Esophagus muscularis mucosa (tissue), 4 donors: ENCODE measurements around the gene SLC16A11. TPM values are rescaled to one million over a fixed set of nuclear protein-coding genes. Genes with fewer than 3 reads are reported as not detected.
A peak's percentile ranks its signal among the peaks of the same experiment; 100 is the strongest.

Experiments used
- DNase-seq: peaks from one replicate; pipeline ENCODE4 v3.0.0-alpha.2; 2017; ENCODE audit errors: extremely low spot score
- H3K27ac ChIP-seq, 4 donors: fragments of 200-600 bp; sonication (generic); replicated peaks in 1 of 4; 1 replicate in 3 of 4; 2 replicates in 1 of 4; pipeline ENCODE4 v1.5.1; 2016 to 2019; ENCODE audit warnings: mild to moderate bottlenecking in 1 of 4
- H3K27me3 ChIP-seq, 4 donors: fragments of 200-600 bp; sonication (generic); one replicate each; pipeline versions ENCODE4 v1.5.1 to v1.6.0; 2016 to 2019
- H3K36me3 ChIP-seq, 4 donors: fragments of 200-600 bp; sonication (generic); one replicate each; pipeline ENCODE4 v1.5.1; 2016 to 2019
- H3K4me1 ChIP-seq, 4 donors: fragments of 200-600 bp; sonication (generic); one replicate each; pipeline ENCODE4 v1.5.1; 2016 to 2019
- H3K4me3 ChIP-seq, 4 donors: fragments of 200-600 bp; sonication (generic); 1 replicate in 2 of 4; 2 replicates in 2 of 4; pipeline ENCODE4 v1.5.1; 2016 to 2019; ENCODE audit warnings: mild to moderate bottlenecking in 4 of 4, moderate library complexity in 1 of 4
- H3K9me3 ChIP-seq, 4 donors: fragments of 200-600 bp; sonication (generic); 1 replicate in 3 of 4; 2 replicates in 1 of 4; pipeline ENCODE4 v1.5.1; 2016 to 2019
- CTCF ChIP-seq, 3 experiments: fragments of 200-600 bp in 2 of 3; fragments of 450-650 bp in 1 of 3; sonication (generic) in 2 of 3; IDR thresholded peaks; one replicate each; pipeline ENCODE4 v1.5.1; 2017 to 2019; ENCODE audit warnings: antibody characterized with exemption in 3 of 3, mild to moderate bottlenecking in 2 of 3, moderate library complexity in 1 of 3
- EP300 ChIP-seq: sonication (generic); formaldehyde crosslinking; IDR thresholded peaks from one replicate; pipeline ENCODE4 v1.6.1; 2017; ENCODE audit warnings: antibody characterized with exemption
- POLR2A ChIP-seq: fragments of 450-650 bp; IDR thresholded peaks from one replicate; pipeline ENCODE4 v1.6.1; 2017; ENCODE audit warnings: antibody characterized with exemption, moderate library complexity, mild to moderate bottlenecking, low read depth
- POLR2AphosphoS5 ChIP-seq, 2 donors: sonication (generic); formaldehyde crosslinking; IDR thresholded peaks; one replicate each; pipeline ENCODE4 v1.6.1; 2017; ENCODE audit warnings: antibody characterized with exemption in 2 of 2
- WGBS: methylation state at CpG from one replicate; pipeline ENCODE4 v1.1.5; 2018; 5-methylcytosine and 5-hydroxymethylcytosine counted together
- intact Hi-C: fragments of 100-400 bp; cut with DNase I; formaldehyde crosslinking; loops from one replicate; pipeline ENCODE4 v1.15.1; 2023
- total RNA-seq, 4 donors: library from RNA; depleted of rRNA; stranded (reverse); fragments of >200 nt; gene quantifications; one replicate each; pipeline versions ENCODE4 v1.1.0 to v1.2.1, GENCODE V29; 2016

Gene SLC16A11
- total RNA-seq, 4 donors from 2014 or later: 0.17 to 0.99 (median 0.26) TPM; not detected in 1

DNA sequence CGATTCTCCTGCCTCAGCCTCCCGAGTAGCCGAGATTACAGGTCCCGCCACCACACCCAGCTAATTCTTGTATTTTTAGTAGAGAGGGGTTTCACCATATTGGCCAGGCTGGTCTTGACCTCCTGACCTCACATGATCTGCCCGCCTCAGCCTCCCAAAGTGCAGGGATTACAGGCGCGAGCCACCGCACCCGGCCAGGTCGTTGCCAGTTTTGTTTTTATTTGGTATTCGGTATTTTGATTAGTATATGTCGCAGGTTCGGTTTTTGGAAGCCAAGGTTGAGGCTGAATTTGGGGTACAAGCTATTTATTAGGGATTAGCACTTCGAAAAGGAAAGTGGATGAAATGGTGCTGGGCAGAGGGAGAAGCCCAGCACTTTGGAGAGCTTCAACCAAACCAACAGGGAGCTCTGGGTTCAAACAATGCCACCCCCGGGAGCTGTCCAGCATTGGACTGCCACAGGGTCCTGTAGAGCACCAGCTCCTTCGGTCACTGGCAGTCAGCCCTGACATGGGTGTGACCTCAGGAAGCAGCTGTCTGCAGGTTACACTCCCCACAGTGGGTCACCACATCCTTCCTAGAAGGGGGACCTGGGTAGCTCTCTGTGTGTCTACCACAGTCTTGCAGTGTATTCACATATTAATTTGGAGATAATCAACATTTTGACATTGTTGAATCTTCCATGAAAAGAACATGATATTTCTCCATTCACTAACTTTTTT is 37.6 kb upstream of the SLC16A11 start:
- intact Hi-C loops: no loop called here
- no peak overlapping the region for H3K4me3 ChIP-seq
- no peak for TF ChIP-seq POLR2AphosphoS5 (IDR thresholded peaks at IDR 0.05)
- no peak for TF ChIP-seq POLR2A
- no peak for TF ChIP-seq CTCF (IDR thresholded peaks at IDR 0.05)
- no peak for TF ChIP-seq EP300
- H3K27ac ChIP-seq: no peak overlapping the region
- DNase-seq: no peak
- peaks cover 0 to 4% (median 0%) of the 10 kb centered on the region in 4 donors for H3K4me1 ChIP-seq
- WGBS: 82% methylated on average over 16 of the region's 16 CpGs
- no peaks in the 10 kb centered on the region for H3K36me3 ChIP-seq
- no peaks in the 10 kb centered on the region for H3K9me3 ChIP-seq
- H3K27me3 ChIP-seq: peaks cover 0 to 15% (median 0%) of the 10 kb centered on the region in 4 donors

- H3K27ac ChIP-seq: peak overlapping the region in 2 of 4 donors; percentile 31 to 60
- TF ChIP-seq POLR2AphosphoS5 (IDR thresholded peaks at IDR 0.05) (peak in 1 of 2 donors; percentile 12), POLR2A (no peak)
- DNase-seq: no peak
- no peak overlapping the region for H3K4me3 ChIP-seq
- peaks cover 0 to 7% (median 0%) of the 10 kb centered on the region in 4 donors for H3K27me3 ChIP-seq
- no peaks in the 10 kb centered on the region for H3K36me3 ChIP-seq
- peaks cover 0 to 4% (median 0%) of the 10 kb centered on the region in 4 donors for H3K4me1 ChIP-seq
- no peaks in the 10 kb centered on the region for H3K9me3 ChIP-seq
- 52% methylated on average over 10 of the region's 10 CpGs for WGBS
- intact Hi-C loops: no loop called here
Measured at GRCh38 chr17:7080456-7081041, 36.7 kb upstream of the SLC16A11 start.

DNA sequence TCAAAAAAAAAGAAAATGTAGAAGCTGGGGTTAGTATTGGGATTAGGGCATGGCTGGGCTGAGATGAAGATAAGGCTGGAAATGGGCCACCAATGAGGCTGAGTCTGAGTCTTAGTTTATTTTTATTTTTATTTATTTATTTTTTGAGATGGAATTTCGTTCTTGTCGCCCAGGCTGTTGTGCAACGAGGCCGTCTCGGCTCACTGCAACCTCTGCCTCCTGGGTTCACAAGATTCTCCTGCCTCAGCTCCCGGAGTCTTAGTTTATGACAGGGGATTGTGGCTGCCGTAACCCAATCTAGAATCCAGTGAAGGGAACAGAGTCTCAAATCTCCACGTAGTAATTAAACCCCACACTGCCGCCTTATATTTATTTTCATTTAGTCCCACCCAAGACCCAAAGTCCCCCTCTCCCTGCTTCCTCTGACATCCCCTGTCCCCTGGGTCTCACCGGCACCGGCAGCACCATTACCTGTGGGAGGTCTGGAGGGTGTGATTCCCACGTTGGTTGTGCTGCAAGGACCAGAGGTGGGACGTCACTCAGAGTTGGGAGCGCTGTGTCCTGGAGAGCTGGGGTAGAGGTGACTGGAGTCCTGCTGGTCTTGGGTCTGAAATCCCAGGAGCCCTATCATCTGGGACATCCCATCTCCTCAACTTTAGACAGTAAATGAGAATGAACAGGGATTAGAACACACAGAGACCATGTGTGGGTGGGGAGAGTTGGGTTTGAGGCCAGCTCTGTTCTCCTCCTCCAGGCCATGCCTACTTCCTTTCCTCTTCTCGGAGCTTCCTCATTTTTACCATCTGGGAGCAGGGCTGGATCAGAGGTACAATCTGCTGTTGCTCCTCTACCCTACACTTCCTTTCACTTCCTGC is 35.9 kb upstream of the SLC16A11 start, which contains the start of gene CLEC10A:
Gene CLEC10A (minus strand): TSS at position 671 of the 875 bp plus-strand sequence. CDS start 1,439 bp downstream, outside the sequence.
- Histone ChIP-seq H3K9me3 (no peaks in the 10 kb centered on the region), H3K36me3 (no peaks in the 10 kb centered on the region), H3K4me1 (peaks cover 0 to 4% (median 0%) of the 10 kb centered on the region in 4 donors), H3K4me3 (peak within 1 kb of the TSS in 3 of 4 donors; percentile 5 to 36 (median 16)), H3K27me3 (peaks cover 0 to 4% (median 0%) of the 10 kb centered on the region in 4 donors), H3K27ac (peak within 1 kb of the TSS in 2 of 4 donors; percentile 31 to 60)
- WGBS: 55% methylated on average over 15 of the region's 15 CpGs
- intact Hi-C loops: no loop called here
- DNase-seq: no peak
- TF ChIP-seq POLR2AphosphoS5 (IDR thresholded peaks at IDR 0.05): no peak
- no peak for TF ChIP-seq CTCF (IDR thresholded peaks at IDR 0.05)
- TF ChIP-seq POLR2A: no peak
- TF ChIP-seq EP300: no peak

DNA sequence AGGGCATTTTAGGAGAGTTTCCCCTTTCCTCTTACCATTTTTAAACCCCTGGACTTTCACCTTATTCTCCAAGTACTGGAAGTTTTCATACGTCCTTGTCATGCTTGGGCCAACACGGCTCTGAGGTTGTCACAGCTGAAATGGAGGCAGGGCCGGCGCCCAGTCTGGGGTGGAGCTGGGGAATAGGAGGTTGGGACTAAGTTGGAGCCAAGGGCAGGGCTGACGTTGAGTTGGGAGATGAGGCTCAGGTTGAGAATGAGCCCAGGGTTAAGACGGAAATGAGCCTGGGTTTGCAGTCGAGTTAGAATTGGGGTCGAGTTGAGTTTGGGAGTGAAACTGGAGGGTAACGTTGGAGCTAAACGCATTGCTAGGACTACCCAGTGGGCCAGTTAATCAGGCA is 34.8 kb upstream of the SLC16A11 start:
- Histone ChIP-seq H3K4me1 (peaks cover 0 to 4% (median 0%) of the 10 kb centered on the region in 4 donors), H3K9me3 (no peaks in the 10 kb centered on the region), H3K36me3 (no peaks in the 10 kb centered on the region), H3K27ac (no peak overlapping the region), H3K4me3 (peak overlapping the region in 2 of 4 donors; percentile 7 to 9), H3K27me3 (peaks cover 0 to 4% (median 0%) of the 10 kb centered on the region in 4 donors)
- WGBS: 88% methylated on average over 10 of the region's 10 CpGs
- DNase-seq: no peak
- intact Hi-C loops: no loop called here
- TF ChIP-seq POLR2AphosphoS5 (IDR thresholded peaks at IDR 0.05) (no peak), EP300 (no peak), POLR2A (no peak), CTCF (IDR thresholded peaks at IDR 0.05) (no peak)
